GM21737 (cell line): Measurements from ENCODE around the gene PPP1R37.

Experiments
- ATAC-seq: cut with Tn5 transposase; IDR thresholded peaks from one replicate; pipeline ENCODE4 v1.9.1; 2021; ENCODE audit warnings: mild to moderate bottlenecking, moderate library complexity; ENCODE audit not compliant: unreplicated experiment

PPP1R37 gene, protein sequence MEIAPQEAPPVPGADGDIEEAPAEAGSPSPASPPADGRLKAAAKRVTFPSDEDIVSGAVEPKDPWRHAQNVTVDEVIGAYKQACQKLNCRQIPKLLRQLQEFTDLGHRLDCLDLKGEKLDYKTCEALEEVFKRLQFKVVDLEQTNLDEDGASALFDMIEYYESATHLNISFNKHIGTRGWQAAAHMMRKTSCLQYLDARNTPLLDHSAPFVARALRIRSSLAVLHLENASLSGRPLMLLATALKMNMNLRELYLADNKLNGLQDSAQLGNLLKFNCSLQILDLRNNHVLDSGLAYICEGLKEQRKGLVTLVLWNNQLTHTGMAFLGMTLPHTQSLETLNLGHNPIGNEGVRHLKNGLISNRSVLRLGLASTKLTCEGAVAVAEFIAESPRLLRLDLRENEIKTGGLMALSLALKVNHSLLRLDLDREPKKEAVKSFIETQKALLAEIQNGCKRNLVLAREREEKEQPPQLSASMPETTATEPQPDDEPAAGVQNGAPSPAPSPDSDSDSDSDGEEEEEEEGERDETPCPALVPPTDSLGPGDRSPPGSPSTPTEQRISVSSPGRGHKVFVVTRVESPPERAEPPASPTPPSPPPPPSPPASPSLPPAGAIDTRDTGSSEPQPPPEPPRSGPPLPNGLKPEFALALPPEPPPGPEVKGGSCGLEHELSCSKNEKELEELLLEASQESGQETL

DNA sequence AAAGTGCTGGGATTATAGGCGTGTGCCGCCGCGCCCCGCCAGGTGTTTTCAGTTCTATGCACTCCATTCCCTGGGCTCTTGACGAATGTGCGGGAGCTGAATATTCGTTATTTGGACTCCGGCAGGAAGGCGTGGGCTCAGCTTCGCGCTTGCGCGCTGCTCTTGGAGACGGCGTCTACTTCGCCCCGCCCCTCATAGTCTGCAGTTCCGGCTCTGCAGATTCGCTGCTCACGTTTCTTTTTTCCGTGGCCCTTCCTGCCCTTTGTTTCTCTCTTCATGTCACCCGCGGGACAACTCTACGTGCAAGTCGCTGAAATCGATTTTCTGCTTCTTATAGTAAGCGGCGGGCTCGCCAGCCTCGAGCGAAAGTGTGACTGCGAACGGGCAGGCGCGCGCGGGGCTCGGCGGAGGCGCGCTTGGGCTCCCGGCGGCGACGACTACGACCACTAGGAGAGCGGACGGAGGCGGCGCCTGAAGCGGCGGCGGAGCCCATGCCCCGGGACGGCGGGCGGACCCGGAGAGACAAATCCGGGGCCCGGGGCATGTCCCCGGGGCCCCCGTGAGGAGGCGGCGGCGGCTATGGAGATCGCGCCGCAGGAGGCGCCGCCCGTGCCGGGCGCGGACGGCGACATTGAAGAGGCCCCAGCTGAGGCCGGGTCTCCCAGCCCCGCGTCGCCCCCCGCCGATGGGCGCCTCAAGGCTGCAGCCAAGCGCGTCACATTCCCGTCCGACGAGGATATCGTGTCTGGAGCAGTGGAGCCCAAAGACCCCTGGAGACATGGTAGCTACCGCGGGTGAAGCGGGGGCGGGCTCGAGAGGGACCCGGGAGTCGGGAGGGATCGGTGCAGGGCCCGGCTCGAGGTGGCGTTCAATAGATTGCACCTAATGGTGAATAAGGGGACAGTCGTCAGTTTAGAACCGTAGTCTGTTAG, at the start of gene PPP1R37:
TSS of gene PPP1R37 (plus strand) at position 433 of the 932 bp plus-strand sequence. CDS start at position 580, 147 bp downstream.
- peak; percentile 50 for ATAC-seq

DNA sequence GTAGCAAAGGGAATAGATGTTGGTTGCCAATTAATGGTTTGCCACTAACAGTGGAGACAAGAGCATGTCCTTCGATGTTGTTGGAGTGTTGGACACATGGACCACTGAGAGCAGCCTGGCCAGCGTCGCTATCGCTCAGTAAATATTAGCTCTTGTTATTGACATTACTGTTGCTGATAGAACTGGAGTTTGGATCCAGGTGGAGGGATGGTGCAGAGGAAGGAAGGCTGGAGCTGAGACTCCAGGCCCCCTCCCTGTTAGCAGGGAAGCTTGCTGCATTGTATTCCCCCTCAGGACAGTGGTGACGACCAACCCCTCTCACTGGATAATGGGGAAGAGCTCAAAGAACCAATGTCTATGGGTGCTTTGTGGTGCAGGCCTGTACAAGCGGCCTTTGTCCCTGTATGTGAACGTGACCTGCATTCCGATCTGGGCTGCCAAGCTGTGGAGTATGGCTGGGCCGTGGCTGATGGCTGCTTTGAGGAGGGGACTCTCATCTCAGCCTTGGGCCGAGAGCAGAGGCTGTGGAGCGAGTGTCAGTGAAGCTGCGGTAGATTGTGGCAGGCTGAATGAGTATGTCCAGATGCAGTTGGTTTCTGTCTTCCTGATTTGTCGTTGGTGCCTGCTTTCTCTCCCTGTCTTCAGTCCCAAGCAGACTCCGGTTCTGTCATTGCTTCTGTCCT, 47.2 kb upstream of the PPP1R37 start:
- no peak for ATAC-seq

DNA sequence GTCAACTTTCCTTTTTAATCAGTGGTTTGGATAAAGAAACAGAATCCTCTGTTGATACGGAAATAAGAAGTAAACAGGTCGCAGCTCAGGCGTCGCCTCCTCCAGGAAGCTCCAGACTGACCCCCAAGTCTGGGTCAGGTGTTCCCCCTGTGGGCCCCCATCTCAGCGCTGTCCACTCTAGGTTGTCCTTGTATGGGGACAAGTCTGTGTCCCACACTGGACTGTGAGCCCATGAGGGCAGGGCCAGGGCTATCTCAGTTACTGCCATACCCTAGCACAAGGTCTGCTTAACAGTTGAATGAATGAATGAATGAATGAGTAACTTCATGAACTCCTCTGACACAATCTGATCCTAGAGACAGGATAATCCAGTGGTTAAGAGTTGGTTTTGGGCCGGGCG, 46.6 kb upstream of the PPP1R37 start:
- no peak for ATAC-seq

DNA sequence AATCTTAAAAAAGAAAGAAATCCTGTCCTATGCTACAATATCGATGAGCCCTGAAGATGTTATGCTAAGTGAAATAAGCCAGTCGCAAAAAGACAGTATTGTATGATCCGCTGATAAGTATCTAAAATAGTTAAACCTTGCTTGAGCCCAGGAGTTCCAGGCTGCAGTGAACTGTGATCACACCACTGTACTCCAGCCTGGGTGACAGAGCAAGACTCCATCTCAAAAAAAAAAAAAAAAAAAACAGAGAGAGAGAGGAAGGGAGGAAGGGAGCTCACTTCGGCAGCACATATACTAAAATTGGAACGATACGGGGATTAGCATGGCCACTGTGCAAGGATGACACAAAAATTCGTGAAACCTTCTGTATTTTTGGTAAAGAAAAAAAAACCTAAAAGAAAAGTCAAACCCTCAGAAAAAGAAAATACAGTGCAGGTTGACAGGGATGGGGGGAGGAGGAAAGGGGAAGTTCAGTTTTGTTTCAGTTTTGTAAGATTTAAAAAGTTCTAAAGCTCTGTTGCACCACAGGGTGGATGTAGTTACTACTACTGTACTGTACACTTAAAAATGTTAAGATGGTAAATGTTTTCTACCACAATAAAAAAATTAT, 45.7 kb upstream of the PPP1R37 start:
- ATAC-seq: no peak

DNA sequence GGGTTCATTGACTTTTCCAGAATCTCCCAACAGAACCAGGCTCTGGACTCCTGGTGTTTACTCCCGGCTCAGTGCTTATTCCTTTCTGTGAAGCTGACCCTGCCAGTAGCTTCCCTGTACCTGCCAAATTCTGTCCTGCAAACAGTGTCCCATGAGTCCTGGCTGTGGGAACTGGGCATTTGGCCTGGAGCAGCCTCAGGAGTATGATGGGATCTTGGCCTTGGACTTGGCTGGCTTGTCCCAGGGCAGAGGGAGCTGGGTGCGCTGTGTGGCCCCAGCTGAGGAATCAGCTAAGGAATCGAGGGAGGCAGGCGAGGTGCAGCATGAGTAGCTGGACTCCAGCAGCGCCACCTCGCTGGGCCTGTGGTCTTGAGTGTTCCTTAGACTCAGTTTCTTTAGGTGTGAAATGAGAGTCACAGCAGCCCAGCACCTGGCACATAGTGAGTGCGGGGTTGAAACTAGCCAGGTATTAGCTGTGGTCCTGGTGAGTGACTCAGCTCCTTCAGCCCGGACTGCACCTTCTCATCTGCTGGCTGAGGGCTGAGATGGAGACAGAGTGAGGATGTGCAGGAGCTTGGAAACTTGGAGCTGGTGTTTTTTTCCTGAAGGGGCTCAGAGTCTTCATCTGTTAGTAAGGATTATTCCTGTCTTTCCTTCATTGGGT, 43.8 kb upstream of the PPP1R37 start:
- ATAC-seq: no peak

DNA sequence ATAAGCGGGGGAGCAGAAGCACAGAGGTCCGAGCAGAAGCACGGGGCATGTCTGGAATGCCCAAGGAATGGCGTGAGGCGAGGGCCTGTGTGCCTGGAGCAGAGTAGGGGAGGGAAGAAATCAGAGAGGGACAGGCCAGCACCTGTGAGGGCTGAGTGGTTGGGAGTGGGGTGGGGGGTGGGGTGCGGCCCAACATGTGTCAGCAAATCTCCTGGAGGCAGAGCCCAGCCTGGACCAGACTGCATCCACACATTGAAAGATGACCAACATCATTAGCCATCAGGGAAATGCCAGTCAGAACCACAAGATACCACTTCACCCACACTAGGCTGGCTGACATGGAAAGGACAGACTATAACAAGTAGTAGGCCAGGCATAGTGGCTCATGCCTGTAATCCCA, 42.9 kb upstream of the PPP1R37 start:
- no peak for ATAC-seq

DNA sequence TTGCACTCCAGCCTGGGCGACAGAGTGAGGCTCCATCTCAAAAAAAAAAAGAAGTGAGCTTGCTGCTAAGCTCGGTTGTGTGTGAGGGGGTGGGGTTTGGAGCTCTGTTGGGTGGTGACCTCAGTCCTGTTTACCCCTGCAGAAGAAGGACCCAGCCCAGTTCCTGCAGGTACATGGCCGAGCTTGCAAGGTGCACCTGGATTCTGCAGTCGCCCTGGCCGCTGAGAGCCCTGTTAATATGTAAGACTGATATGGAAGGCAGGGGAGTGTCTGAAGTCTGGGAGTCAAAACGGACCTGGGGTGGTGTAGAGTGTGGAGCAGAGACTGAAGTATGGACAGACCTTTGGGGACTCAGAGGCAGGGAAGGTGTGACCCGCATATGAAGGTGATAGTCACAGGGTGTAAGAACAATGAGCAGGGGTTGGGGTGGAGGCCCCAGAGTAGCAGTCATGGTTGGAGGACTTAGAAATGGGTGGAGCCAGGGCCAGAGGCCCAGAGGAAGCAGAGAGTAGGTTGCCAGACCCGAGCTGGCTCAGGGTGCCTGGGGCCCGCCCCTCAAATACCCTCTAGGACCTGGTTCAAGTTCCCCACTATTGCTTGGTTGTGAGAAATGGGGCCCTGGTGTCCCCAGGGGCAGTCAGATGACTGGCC, 40.9 kb upstream of the PPP1R37 start:
- no peak for ATAC-seq

DNA sequence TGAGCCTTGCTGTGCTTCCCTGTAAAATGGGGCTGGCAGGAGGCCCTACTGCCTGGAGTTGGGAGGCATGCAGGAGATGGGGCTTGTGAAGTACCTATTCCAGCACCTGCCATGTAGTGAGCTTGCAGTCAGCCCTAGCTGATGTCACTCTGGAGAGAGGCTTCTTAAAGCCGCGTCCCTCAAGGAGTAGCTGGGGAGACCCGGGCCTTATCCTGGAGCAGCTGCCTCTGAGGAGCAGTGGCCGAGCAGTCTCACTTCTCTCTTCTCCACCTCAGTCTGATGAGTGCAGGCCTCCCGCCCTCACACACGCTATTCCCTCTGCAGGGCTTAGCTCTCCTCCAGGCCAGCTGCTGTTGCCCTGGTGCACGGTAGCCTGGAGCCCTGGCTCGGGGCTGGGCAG, 36.1 kb upstream of the PPP1R37 start:
- ATAC-seq: no peak

DNA sequence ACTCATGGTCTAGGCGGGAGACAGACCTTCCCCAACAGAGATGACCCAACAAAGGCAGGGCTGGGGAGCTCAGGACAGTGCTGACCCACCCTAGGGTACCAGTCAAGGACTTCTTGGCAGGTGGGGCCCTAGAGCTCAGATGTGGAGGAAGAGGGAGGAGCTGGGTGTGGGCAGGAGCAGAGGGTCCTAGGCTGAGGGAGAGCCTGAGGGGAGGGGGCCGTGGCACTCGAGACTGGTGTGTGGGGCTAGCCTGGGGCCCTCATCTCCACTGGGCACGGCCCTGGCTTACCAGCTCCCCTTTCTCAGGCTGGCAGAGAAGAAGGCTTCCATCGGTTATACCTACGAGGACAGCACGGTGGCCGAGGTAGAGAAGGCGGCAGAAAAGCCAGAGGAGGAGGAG, 35.5 kb upstream of the PPP1R37 start:
- no peak for ATAC-seq

DNA sequence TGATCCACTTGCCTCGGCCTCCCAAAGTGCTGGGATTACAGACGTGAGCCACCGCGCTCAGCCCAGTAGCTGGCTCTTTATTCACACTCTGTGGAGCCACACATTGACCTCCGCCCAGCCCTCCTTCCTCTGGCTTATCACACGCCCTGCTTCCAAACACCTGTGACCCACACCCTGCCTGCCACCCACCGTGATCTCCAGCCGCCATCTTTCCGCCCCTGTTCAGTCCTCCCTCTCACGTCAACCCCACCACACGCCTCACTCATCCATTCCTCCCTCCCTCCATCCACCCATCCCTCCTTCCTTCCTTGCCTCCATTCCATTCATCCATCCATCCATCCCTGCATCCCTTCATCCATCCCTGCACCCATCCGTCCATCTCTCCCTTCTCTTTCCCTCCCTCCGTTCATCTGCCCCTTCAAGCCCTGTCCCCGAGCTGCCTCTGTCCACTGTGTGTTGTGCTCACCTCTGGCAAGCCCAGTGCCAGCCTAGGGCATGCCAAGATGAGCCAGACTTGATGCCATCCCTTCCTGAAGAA, 34.3 kb upstream of the PPP1R37 start:
- no peak for ATAC-seq

DNA sequence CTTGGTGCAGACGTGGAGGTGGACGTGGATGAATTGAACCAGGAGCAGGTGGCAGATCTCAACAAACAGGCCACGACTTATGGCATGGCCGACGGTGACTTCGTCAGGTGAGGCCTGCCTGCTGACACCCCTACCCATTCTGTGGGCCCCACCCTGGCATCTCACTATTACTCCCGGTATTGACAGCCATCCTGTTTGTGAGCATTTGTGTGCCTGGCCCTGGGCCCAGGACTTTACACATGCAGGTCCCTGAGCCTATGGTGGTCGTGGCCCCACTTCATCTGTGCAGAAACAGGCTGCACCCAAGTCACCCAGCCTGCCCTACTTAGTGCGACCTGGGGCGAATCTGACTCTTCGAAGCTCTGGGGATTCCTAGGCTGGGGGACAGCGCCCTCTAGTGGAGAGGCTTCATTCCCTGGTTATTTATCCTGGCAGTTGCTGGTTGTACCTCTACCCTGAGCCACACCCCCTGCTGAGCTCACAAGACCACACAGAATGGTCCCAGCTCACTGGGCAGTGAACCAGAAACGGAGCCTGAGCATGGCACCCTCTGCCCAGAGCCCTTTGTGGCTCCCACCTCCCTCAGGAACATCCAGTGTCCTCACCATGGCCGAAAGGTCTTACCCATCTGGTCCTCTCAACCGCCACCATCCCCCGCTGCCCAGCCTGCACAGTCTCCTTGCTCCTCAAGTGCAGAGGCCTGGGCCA, 33.6 kb upstream of the PPP1R37 start:
- ATAC-seq: no peak

DNA sequence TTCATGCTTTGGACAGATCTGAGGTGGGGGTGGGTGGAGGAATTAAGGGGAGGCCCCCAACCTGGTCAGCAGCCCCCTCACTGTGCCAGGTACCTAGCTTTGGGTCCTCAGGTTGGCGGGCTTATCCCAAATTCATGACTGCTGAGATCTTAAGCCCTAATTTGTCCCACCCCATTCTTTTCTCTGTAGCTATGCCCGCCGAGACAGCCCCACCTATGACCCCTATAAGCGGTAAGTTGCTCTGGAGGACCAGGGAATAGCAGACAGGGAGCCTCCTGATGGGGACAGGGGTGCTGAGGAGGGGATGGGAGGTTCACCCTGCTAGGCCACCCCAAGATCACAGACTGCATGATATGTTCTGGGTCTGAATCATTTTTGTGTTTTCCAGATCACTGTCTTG, 31.0 kb upstream of the PPP1R37 start:
- ATAC-seq: no peak

DNA sequence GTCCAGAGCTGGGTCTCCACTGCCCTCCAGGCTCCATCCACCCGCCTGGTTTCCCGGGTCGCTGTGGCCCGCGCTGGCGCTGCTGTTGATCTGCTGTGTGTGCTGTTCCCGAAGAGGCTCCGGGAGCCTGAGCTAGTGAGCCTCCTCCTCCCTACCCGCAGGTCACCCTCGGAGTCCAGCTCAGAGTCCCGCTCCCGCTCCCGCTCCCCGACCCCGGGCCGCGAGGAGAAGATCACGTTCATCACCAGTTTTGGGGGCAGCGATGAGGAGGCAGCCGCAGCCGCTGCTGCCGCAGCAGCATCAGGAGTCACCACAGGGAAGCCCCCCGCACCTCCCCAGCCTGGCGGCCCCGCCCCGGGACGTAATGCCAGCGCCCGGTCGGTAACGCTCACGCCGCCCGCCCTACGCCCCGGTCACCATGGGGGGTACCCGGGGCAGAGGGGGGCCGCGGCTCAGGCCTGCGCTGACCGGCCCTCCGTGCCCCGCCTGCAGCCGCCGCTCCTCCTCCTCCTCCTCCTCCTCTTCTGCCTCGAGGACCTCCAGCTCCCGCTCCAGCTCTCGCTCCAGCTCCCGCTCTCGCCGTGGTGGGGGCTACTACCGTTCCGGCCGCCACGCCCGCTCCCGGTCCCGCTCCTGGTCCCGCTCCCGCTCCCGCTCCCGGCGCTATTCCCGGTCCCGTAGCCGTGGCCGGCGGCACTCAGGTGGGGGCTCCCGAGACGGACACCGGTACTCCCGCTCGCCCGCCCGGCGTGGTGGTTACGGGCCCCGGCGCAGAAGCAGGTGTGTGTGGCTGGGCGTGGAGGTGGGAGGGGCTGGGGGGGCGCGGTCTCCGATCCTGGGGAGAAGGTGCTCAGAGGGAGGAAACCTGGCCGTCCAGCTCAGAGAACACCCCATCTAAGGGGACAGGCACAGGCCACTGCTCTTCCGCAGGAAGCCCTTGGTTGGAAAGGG, 28.9 kb upstream of the PPP1R37 start:
- no peak for ATAC-seq

DNA sequence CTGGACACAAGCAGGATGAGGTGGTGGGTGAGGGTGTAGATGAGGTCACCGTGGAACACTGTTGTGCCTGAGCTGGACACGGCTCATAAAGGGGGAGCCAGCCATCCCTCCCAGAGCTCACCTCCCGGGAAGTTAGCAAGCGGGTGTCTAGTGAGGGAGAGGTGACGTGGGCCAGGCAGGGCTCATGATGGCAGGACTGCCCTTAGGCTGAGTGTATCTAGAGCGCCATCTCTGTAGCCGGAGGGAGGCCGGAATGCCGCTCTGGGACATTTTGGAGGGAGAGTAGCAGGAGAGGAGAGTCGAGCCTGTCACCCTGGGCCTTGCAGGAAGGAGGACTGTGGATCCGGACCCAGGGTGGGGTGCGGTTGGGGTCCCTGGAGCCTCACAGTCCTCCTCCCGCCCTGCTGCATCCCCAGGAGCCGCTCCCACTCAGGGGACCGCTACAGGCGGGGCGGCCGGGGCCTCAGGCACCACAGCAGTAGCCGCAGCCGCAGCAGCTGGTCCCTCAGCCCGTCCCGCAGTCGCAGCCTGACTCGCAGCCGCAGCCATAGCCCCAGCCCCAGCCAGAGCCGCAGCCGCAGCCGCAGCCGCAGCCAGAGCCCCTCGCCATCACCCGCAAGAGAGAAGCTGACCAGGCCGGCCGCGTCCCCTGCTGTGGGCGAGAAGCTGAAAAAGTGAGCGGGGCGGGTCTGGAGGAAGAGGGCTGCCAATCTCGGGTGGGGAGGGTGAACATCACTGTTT, 25.9 kb upstream of the PPP1R37 start:
- ATAC-seq: no peak

DNA sequence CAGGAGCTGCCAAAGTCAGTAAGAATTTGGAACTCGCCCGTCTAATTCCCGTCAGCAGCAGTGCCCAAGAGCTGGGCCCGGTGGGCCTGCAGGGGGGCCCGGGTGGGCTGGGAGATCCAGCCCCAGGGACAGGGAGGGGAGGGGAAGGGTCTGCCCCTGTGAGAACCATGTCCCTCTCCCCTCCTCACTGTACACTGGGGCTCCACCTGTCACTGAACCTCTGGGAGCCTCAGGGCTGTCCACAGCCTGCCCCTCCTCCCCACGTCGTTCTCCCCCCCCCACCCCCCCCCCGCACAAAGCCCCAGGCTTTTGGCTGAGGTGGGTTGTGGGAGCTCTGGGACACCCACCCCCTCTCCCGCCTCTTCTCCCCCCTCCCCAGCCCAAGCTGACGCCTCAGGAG, 24.9 kb upstream of the PPP1R37 start:
- no peak for ATAC-seq

DNA sequence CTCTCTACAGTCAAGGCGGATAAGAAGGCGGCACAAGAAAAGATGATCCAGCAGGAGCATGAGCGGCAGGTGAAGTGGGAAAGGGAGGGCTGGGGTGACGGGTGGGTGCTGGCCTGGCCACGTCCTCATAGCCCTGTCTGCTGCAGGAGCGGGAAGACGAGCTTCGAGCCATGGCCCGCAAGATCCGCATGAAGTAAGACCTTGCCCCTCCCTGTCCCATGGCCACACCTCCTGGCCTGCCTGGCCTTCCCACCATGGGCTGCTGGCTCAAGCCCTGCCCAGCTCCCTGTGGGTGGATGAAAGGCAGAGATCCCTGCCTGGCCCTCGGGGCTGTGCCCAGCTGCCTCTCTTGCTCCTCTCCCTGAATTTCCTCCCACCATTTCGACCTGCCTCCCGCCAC, 23.9 kb upstream of the PPP1R37 start:
- no peak for ATAC-seq

DNA sequence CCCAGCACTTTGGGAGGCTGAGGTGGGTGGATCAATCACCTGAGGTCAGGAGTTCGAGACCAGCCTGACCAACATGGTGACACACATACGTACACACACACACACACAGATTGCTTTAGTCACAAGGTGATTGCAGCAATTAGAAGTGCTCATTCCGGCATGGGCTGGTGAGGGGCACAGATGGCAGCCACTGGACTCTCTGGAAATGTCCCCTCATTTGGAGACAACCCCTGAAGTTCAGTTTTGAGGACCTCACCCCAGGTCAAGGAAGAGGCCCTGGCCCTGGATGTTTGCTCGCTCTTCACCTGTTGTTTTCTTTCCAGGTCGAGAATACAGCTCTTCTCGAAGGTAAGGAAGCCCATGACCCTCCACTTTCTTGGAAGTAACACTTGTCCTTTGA, 22.8 kb upstream of the PPP1R37 start:
- ATAC-seq: no peak
